GM12878 (cell line): ENCODE measurements around the gene PAQR9. TPM values are rescaled to one million over a fixed set of nuclear protein-coding genes. Genes with fewer than 3 reads are reported as not detected.

Experiments
- ATAC-seq: fragments of 200-7000 bp; cut with Tn5 transposase; 3 replicates; pipeline ENCODE4 v1.9.1; 2020; ENCODE audit warnings: mild to moderate bottlenecking, moderate library complexity
- BruUV-seq: library from RNA; stranded (reverse); fragments of 400-500 nt; replicated peaks from 2 replicates; lab custom pipeline; 2021; lab: Mats Ljungman, UMichigan
- CTCF ChIA-PET: fragments of 300-600 bp; sonication (Branson Sonifier 250); formaldehyde crosslinking; extraction: SDS; loops from one replicate; lab custom pipeline; 2021; ENCODE audit warnings: inconsistent platforms; lab: Yijun Ruan, JAX
- POLR2A ChIA-PET: fragments of 350-600 bp; formaldehyde crosslinking; extraction: SDS; loops from one replicate; lab custom pipeline; 2021; ENCODE audit warnings: inconsistent platforms; lab: Charles Lee
- RAD21 ChIA-PET: fragments of 300-600 bp; sonication (Branson Sonifier 250); formaldehyde crosslinking; loops from one replicate; lab custom pipeline; 2023; ENCODE audit warnings: antibody characterized with exemption; ENCODE audit not compliant: unreplicated experiment; lab: Charles Lee
- SMC1A ChIA-PET: fragments of 300-600 bp; sonication (Branson Sonifier 250); formaldehyde crosslinking; loops from one replicate; lab custom pipeline; 2023; ENCODE audit not compliant: unreplicated experiment, uncharacterized antibody; lab: Charles Lee
- DNase-seq: peaks from one replicate; pipeline ENCODE4 v3.0.0-alpha.2; 2011; ENCODE audit warnings: low read depth, low spot score
- FAIRE-seq: peaks from 3 replicates; lab custom pipeline; 2011; peaks lifted over from hg19 to GRCh38; lab: Jason Lieb, UNC
- H2AFZ ChIP-seq: 2 replicates; pipeline ENCODE4 v1.6.0; 2011; ENCODE audit warnings: low read depth, low read length, control low read depth; ENCODE audit not compliant: control insufficient read depth
- H3K27ac ChIP-seq: 2 replicates; pipeline ENCODE4 v1.5.1; 2011; ENCODE audit warnings: control low read depth; ENCODE audit not compliant: control insufficient read depth, insufficient read depth
- H3K27me3 ChIP-seq, 2 experiments: replicated peaks in 1 of 2; 2 replicates each; pipeline versions ENCODE4 v1.6.0 to v1.6.1; 2011; ENCODE audit warnings: low read length in 1 of 2; ENCODE audit not compliant: control insufficient read depth in 2 of 2, insufficient read depth in 2 of 2
- H3K36me3 ChIP-seq, 2 experiments: 2 replicates each; pipeline ENCODE4 v1.5.1; 2011; ENCODE audit warnings: low read length in 1 of 2; ENCODE audit not compliant: control insufficient read depth in 2 of 2, insufficient read depth in 2 of 2
- H3K4me1 ChIP-seq: 2 replicates; pipeline ENCODE4 v1.6.1; 2011; ENCODE audit warnings: mild to moderate bottlenecking, low read length, moderate library complexity, mixed read lengths; ENCODE audit not compliant: control insufficient read depth, insufficient read depth
- H3K4me2 ChIP-seq: 2 replicates; pipeline ENCODE4 v1.6.0; 2011; ENCODE audit warnings: control low read depth; ENCODE audit not compliant: control insufficient read depth, insufficient read depth
- H3K4me3 ChIP-seq: fragments of 200-600 bp; sonication (generic); 2 replicates; pipeline ENCODE4 v1.5.1; 2016
- H3K79me2 ChIP-seq: 2 replicates; pipeline ENCODE4 v1.6.0; 2011; ENCODE audit warnings: low read length; ENCODE audit not compliant: control insufficient read depth, insufficient read depth
- H3K9ac ChIP-seq: 2 replicates; pipeline ENCODE4 v1.8.0; 2011; ENCODE audit warnings: low read length, control low read depth, mixed read lengths; ENCODE audit not compliant: control insufficient read depth, insufficient read depth
- H3K9me3 ChIP-seq: replicated peaks from 3 replicates; pipeline ENCODE4 v1.5.1; 2011; ENCODE audit warnings: mild to moderate bottlenecking, low read length; ENCODE audit not compliant: control insufficient read depth, insufficient read depth
- H4K20me1 ChIP-seq: 2 replicates; pipeline ENCODE4 v1.6.0; 2011; ENCODE audit not compliant: control insufficient read depth, insufficient read depth
- CREB1 ChIP-seq: IDR thresholded peaks from 2 replicates; pipeline ENCODE4 v1.6.1; 2012; ENCODE audit warnings: low read depth, mild to moderate bottlenecking, inconsistent platforms
- CREM ChIP-seq: IDR thresholded peaks from 2 replicates; pipeline ENCODE4 v1.6.1; 2014; ENCODE audit warnings: antibody characterized with exemption, low read depth
- HCFC1 ChIP-seq: fragments of 150-350 bp; IDR thresholded peaks from 2 replicates; pipeline ENCODE4 v1.6.1; 2014; ENCODE audit warnings: low read length
- IKZF2 ChIP-seq, 2 experiments: fragments of 450-650 bp; IDR thresholded peaks; 2 replicates each; pipeline ENCODE4 v1.6.1; 2017; ENCODE audit warnings: mild to moderate bottlenecking in 2 of 2, moderate library complexity in 2 of 2
- POLR2A ChIP-seq: IDR thresholded peaks from 2 replicates; pipeline ENCODE4 v1.6.1; 2011; ENCODE audit warnings: low read depth, mild to moderate bottlenecking, low read length
- POU2F2 ChIP-seq: IDR thresholded peaks from 3 replicates; pipeline ENCODE4 v1.6.1; 2011; ENCODE audit warnings: low read depth, mild to moderate bottlenecking, low read length, borderline replicate concordance
- SRF ChIP-seq, 2 experiments: IDR thresholded peaks; 2 replicates each; pipeline ENCODE4 v1.6.1; 2011; ENCODE audit warnings: low read depth in 2 of 2, low read length in 2 of 2, mild to moderate bottlenecking in 1 of 2, moderate library complexity in 1 of 2
- STAT1 ChIP-seq: fragments of 450-650 bp; conservative IDR thresholded peaks from 2 replicates; pipeline ENCODE4 v1.6.1; 2014; ENCODE audit warnings: antibody characterized with exemption, mild to moderate bottlenecking
- SUZ12 ChIP-seq: fragments of 200-600 bp; sonication (generic); IDR thresholded peaks from one replicate; pipeline ENCODE4 v1.6.1; 2018; ENCODE audit warnings: antibody characterized with exemption, mild to moderate bottlenecking; ENCODE audit not compliant: unreplicated experiment
- TCF7 ChIP-seq: IDR thresholded peaks from 2 replicates; pipeline ENCODE4 v1.6.1; 2014; ENCODE audit warnings: antibody characterized with exemption, borderline replicate concordance
- ZSCAN29 ChIP-seq: fragments of 450-650 bp; IDR thresholded peaks from 2 replicates; pipeline ENCODE4 v1.6.1; 2017; ENCODE audit warnings: mild to moderate bottlenecking, moderate library complexity
- WGBS: methylation state at CpG from one replicate; pipeline ENCODE4 v1.1.6; 2016; ENCODE audit warnings: low lambda C conversion rate; ENCODE audit not compliant: insufficient replicate concordance, insufficient coverage; ENCODE audit errors: missing lambda C conversion rate; 5-methylcytosine and 5-hydroxymethylcytosine counted together
- in situ Hi-C: fragments of 300-500 bp; cut with MboI; formaldehyde crosslinking; loops from 9 replicates; pipeline ENCODE4 v1.14.3; 2018; ENCODE audit warnings: mixed read lengths
- intact Hi-C: fragments of 100-400 bp; cut with micrococcal nuclease; formaldehyde crosslinking; loops from one replicate; pipeline ENCODE4 v1.14.2; 2022; ENCODE audit not compliant: unreplicated experiment
- polyA plus RNA-seq, 11 experiments: library from polyadenylated mRNA; depleted of rRNA in 4 of 11; unstranded in 6 of 11; stranded (reverse) in 5 of 11; fragments of >200 nt; fragmentation: Nextera tagmentation in 4 of 11; fragmentation: Illumina TruSeq in 1 of 11; extraction: Ambion mirVana in 4 of 11; extraction: Trizol in 1 of 11; gene quantifications; 1 replicate in 1 of 11; 2 replicates in 10 of 11; pipeline versions ENCODE4 v1.2.1 to v1.2.3, GENCODE V29; 2011 to 2016; ENCODE audit warnings: inconsistent platforms in 2 of 11, missing spikeins in 2 of 11, low read depth in 1 of 11
- total RNA-seq, 4 experiments: library from RNA; depleted of rRNA in 3 of 4; stranded (reverse); fragments of >200 nt in 3 of 4; fragmentation: Illumina TruSeq in 1 of 4; extraction: Trizol in 1 of 4; gene quantifications; 2 replicates each; pipeline versions ENCODE4 v1.2.1 to v1.2.3, GENCODE V29; 2013 to 2021

Gene PAQR9
- total and polyA plus RNA-seq, 10 of the 15 experiments (the other 5 are each of a cell fraction or from before 2014, with no cell fraction given): not detected

- TF ChIP-seq SUZ12 (no peak), ZSCAN29 (no peak), CREB1 (no peak)
- TF ChIP-seq, all 136 proteins: peak for 0
Observed at GRCh38 chr3:142960322-142960850, 3.1 kb downstream of the PAQR9 start (continued).

- Histone ChIP-seq H3K9me3 (no peaks in the 10 kb centered on the region; the same call in 2 of the 3 replicates), H3K4me1 (no peaks in the 10 kb centered on the region), H4K20me1 (no peaks in the 10 kb centered on the region), H3K4me3 (no peak overlapping the region), H2AFZ (no peak overlapping the region), H3K27me3 (peaks cover 2 to 23% of the 10 kb centered on the region in 2 experiments), H3K4me2 (no peak overlapping the region), H3K9ac (no peak overlapping the region), H3K27ac (no peak overlapping the region), H3K79me2 (no peaks in the 10 kb centered on the region), H3K36me3 (no peaks in the 10 kb centered on the region)
- POLR2A ChIA-PET: no interaction called here
- CTCF ChIA-PET: interaction anchor here (0.6 to 1.3 kb wide), 3 partner anchors 14 to 104 kb away, joined by 3 to 4 read pairs (median 3); no protein-coding TSS in a partner anchor
- intact Hi-C loops (no loop called here), in situ Hi-C loops (no loop called here)
- DNase-seq (no peak), ATAC-seq (no peak), FAIRE-seq (no peak)
- TF ChIP-seq POLR2A: no peak
- no peak for TF ChIP-seq HCFC1
- TF ChIP-seq STAT1: no peak
- no peak for TF ChIP-seq IKZF2 (IDR thresholded peaks at IDR 0.05)
- TF ChIP-seq POU2F2: no peak
- TF ChIP-seq CREB1: no peak
- no peak for TF ChIP-seq CREM
- TF ChIP-seq TCF7: no peak
- TF ChIP-seq SRF (IDR thresholded peaks at IDR 0.05; ENCODE audit: low read depth in 2 of 2, low read length in 2 of 2): no peak
- BruUV-seq: no TSS peak
- SMC1A ChIA-PET: interaction anchor here (1.0 kb wide), 1 partner anchor 277 kb away, joined by 3 read pairs; no protein-coding TSS in a partner anchor
- RAD21 ChIA-PET: no interaction called here
- WGBS: 0% methylated on average over 6 of the region's 6 CpGs
Observed at GRCh38 chr3:142958707-142959106, 4.8 kb downstream of the PAQR9 start.
